ENCODE data around the gene PSME4. TPM values are rescaled to one million over a fixed set of nuclear protein-coding genes. Genes with fewer than 3 reads are reported as not detected.

Gene PSME4
- 21.9 and 25.9 TPM in 2 replicates for total RNA-seq (2014; rRNA removed; shearing (Covaris generic))

GRCh38 chr2:53970724-53971602 is at the start of gene PSME4:
TSS of gene PSME4 (minus strand) at chr2:53970993. CDS start at chr2:53970784, 209 bp downstream.
- DNase-seq (ENCODE audit: low spot score): peak; percentile 89

GRCh38 chr2:54015798-54016699 is 45.3 kb upstream of the PSME4 start:
- no peak for DNase-seq (ENCODE audit: low spot score)

GRCh38 chr2:54013996-54014395 is 43.2 kb upstream of the PSME4 start:
- DNase-seq (ENCODE audit: low spot score): no peak

- no peak for DNase-seq (ENCODE audit: low spot score)
These were observed 41.8 kb upstream of the PSME4 start for GRCh38 chr2:54012538-54013141.

GRCh38 chr2:54009549-54009948 is 38.8 kb upstream of the PSME4 start:
- no peak for DNase-seq (ENCODE audit: low spot score)

GRCh38 chr2:54008439-54008838 is 37.6 kb upstream of the PSME4 start:
- no peak for DNase-seq (ENCODE audit: low spot score)

GRCh38 chr2:54000524-54000923 is 29.7 kb upstream of the PSME4 start:
- no peak for DNase-seq (ENCODE audit: low spot score)

- no peak for DNase-seq (ENCODE audit: low spot score)
These were observed 29.3 kb upstream of the PSME4 start for GRCh38 chr2:54000122-54000521.

GRCh38 chr2:53998834-53999233 is 28.0 kb upstream of the PSME4 start:
- no peak for DNase-seq (ENCODE audit: low spot score)

GRCh38 chr2:53994818-53995808 is 24.3 kb upstream of the PSME4 start:
- no peak for DNase-seq (ENCODE audit: low spot score)

- no peak for DNase-seq (ENCODE audit: low spot score)
These were observed 21.2 kb upstream of the PSME4 start for GRCh38 chr2:53991948-53992347.

GRCh38 chr2:53989210-53989862 is 18.5 kb upstream of the PSME4 start:
- no peak for DNase-seq (ENCODE audit: low spot score)

GRCh38 chr2:53987336-53987921 is 16.6 kb upstream of the PSME4 start:
- DNase-seq (ENCODE audit: low spot score): peak; percentile 27

GRCh38 chr2:53985646-53986045 is 14.9 kb upstream of the PSME4 start:
- no peak for DNase-seq (ENCODE audit: low spot score)

GRCh38 chr2:53969968-53970723 is 647 bp downstream of the PSME4 start:
- DNase-seq (ENCODE audit: low spot score): peak; percentile 64

- peak; percentile 69 for DNase-seq (ENCODE audit: low spot score)
These were observed 1.4 kb downstream of the PSME4 start for GRCh38 chr2:53969285-53969967.

GRCh38 chr2:53964987-53965687 is 5.7 kb downstream of the PSME4 start:
- DNase-seq (ENCODE audit: low spot score): no peak
